NCI-H510A treated with DMSO at 0.1 percent for 48 hours (cell line): Measurements from ENCODE around the gene CCDC182.

Source experiments
- DNase-seq: peaks from one replicate; lab custom pipeline; 2025; lab: John Stamatoyannopoulos, UW

CCDC182 gene

GRCh38 chr17:57756951-57757350, 11.9 kb upstream of the CCDC182 start:
- DNase-seq: no peak

- no peak for DNase-seq
Measured at GRCh38 chr17:57755480-57756070, 10.5 kb upstream of the CCDC182 start.

- DNase-seq: no peak
Measured at GRCh38 chr17:57752031-57752905, 7.2 kb upstream of the CCDC182 start.

GRCh38 chr17:57751348-57751971, 6.4 kb upstream of the CCDC182 start:
- DNase-seq: no peak

- no peak for DNase-seq
Measured at GRCh38 chr17:57750895-57751294, 5.8 kb upstream of the CCDC182 start.

- DNase-seq: no peak
Measured at GRCh38 chr17:57750109-57750871, 5.2 kb upstream of the CCDC182 start.

- DNase-seq: no peak
Measured at GRCh38 chr17:57749701-57750100, 4.6 kb upstream of the CCDC182 start.

- DNase-seq: peak; percentile 88
Measured at GRCh38 chr17:57747221-57748017, 2.3 kb upstream of the CCDC182 start.

- no peak for DNase-seq
Measured at GRCh38 chr17:57746221-57746620, 1.1 kb upstream of the CCDC182 start.

GRCh38 chr17:57744195-57745170, 616 bp downstream of the CCDC182 start:
- no peak for DNase-seq

- DNase-seq: no peak
Measured at GRCh38 chr17:57740235-57740528, 4.9 kb downstream of the CCDC182 start.

- DNase-seq: peak; percentile 69
Measured at GRCh38 chr17:57739402-57740234, 5.5 kb downstream of the CCDC182 start.

GRCh38 chr17:57737450-57737849, 7.6 kb downstream of the CCDC182 start:
- DNase-seq: no peak

- DNase-seq: peak; percentile 63
Measured at GRCh38 chr17:57735707-57736106, 9.4 kb downstream of the CCDC182 start.

GRCh38 chr17:57735230-57735629, 9.9 kb downstream of the CCDC182 start:
- no peak for DNase-seq

GRCh38 chr17:57733085-57733484, 12.0 kb downstream of the CCDC182 start:
- no peak for DNase-seq

GRCh38 chr17:57732062-57732461, 13.0 kb downstream of the CCDC182 start:
- peak; percentile 75 for DNase-seq

- DNase-seq: no peak
Measured at GRCh38 chr17:57730026-57730701, 14.9 kb downstream of the CCDC182 start.

GRCh38 chr17:57727630-57728175, 17.4 kb downstream of the CCDC182 start:
- DNase-seq: no peak
